Naive thymus-derived CD4-positive, alpha-beta T cell (primary cell): ENCODE data around the gene TENM4. TPM values are rescaled to one million over a fixed set of nuclear protein-coding genes. Genes with fewer than 3 reads are reported as not detected.

ENCODE experiments used
- ATAC-seq: fragments of 150-1000 bp; cut with Tn5 transposase; 2 replicates; pipeline ENCODE4 v1.10.0; 2021; ENCODE audit warnings: mild to moderate bottlenecking, moderate library complexity
- CTCF ChIA-PET: fragments of 350-600 bp; sonication (Branson Sonifier 250); formaldehyde crosslinking; loops from one replicate; lab custom pipeline; 2021; ENCODE audit warnings: antibody characterized with exemption; lab: Charles Lee
- POLR2A ChIA-PET: fragments of 350-600 bp; sonication (Branson Sonifier 250); formaldehyde crosslinking; loops from one replicate; lab custom pipeline; 2021; ENCODE audit warnings: antibody characterized with exemption, inconsistent platforms; lab: Charles Lee
- DNase-seq, 9 donors: peaks; one replicate each; pipeline versions ENCODE4 v3.0.0 to v3.0.0-alpha.2; 2020 to 2022; ENCODE audit warnings: mixed read lengths in 1 of 9
- H3K27ac ChIP-seq: one replicate; pipeline ENCODE4 v1.7.0; 2013; ENCODE audit warnings: mild to moderate bottlenecking, low read depth, low read length, moderate library complexity
- H3K27me3 ChIP-seq, 2 donors: one replicate each; pipeline ENCODE4 v1.7.0; 2013; ENCODE audit warnings: low read length in 2 of 2, mild to moderate bottlenecking in 2 of 2, moderate library complexity in 2 of 2; ENCODE audit not compliant: control insufficient read depth in 2 of 2, insufficient read depth in 2 of 2
- H3K36me3 ChIP-seq, 3 experiments: 1 replicate in 2 of 3; 2 replicates in 1 of 3; pipeline ENCODE4 v1.7.0; 2013; ENCODE audit warnings: low read length in 3 of 3, mild to moderate bottlenecking in 3 of 3, moderate library complexity in 1 of 3; ENCODE audit not compliant: insufficient read depth in 3 of 3, control insufficient read depth in 2 of 3
- H3K4me1 ChIP-seq, 2 donors: one replicate each; pipeline ENCODE4 v1.7.0; 2013; ENCODE audit warnings: low read length in 2 of 2, mild to moderate bottlenecking in 2 of 2, moderate library complexity in 1 of 2; ENCODE audit not compliant: control insufficient read depth in 2 of 2, insufficient read depth in 2 of 2
- H3K4me3 ChIP-seq: 2 replicates; pipeline ENCODE4 v1.7.0; 2013; ENCODE audit warnings: mild to moderate bottlenecking, low read length
- H3K9me3 ChIP-seq, 3 experiments: 1 replicate in 2 of 3; 2 replicates in 1 of 3; pipeline ENCODE4 v1.7.0; 2013; ENCODE audit warnings: low read length in 3 of 3; ENCODE audit not compliant: control insufficient read depth in 2 of 3
- H3K27ac Mint-ChIP-seq, 9 donors: one replicate each; pipeline ENCODE4 v1.8.0; 2020 to 2022; ENCODE audit warnings: mixed read lengths in 9 of 9, mild to moderate bottlenecking in 8 of 9, moderate library complexity in 5 of 9, inconsistent platforms in 2 of 9
- H3K27me3 Mint-ChIP-seq, 5 donors: one replicate each; pipeline ENCODE4 v1.8.0; 2021 to 2022; ENCODE audit warnings: mixed read lengths in 5 of 5, mild to moderate bottlenecking in 1 of 5
- H3K36me3 Mint-ChIP-seq, 5 donors: one replicate each; pipeline ENCODE4 v1.8.0; 2020 to 2022; ENCODE audit warnings: mixed read lengths in 5 of 5, mild to moderate bottlenecking in 3 of 5, inconsistent platforms in 1 of 5
- H3K4me1 Mint-ChIP-seq, 7 donors: one replicate each; pipeline ENCODE4 v1.8.0; 2020 to 2022; ENCODE audit warnings: mixed read lengths in 7 of 7, mild to moderate bottlenecking in 3 of 7, inconsistent platforms in 1 of 7
- H3K4me3 Mint-ChIP-seq, 10 donors: one replicate each; pipeline ENCODE4 v1.8.0; 2020 to 2022; ENCODE audit warnings: mild to moderate bottlenecking in 10 of 10, mixed read lengths in 10 of 10, moderate library complexity in 6 of 10, inconsistent platforms in 2 of 10
- H3K9me3 Mint-ChIP-seq, 11 donors: one replicate each; pipeline ENCODE4 v1.8.0; 2020 to 2022; ENCODE audit warnings: mixed read lengths in 11 of 11, mild to moderate bottlenecking in 4 of 11, inconsistent platforms in 1 of 11, moderate library complexity in 1 of 11
- intact Hi-C, 2 donors: fragments of 100-400 bp; cut with micrococcal nuclease; formaldehyde crosslinking; loops; one replicate each; pipeline ENCODE4 v1.15.1; 2023
- polyA plus RNA-seq, 2 donors: library from polyadenylated mRNA; unstranded; fragments of 300-500 nt; fragmentation: Illumina TruSeq; gene quantifications; one replicate each; pipeline ENCODE4 v1.2.3, GENCODE V29; 2021
- total RNA-seq, 6 experiments: library from RNA in 5 of 6; stranded (reverse) in 5 of 6; gene quantifications; 1 replicate in 5 of 6; 2 replicates in 1 of 6; pipeline ENCODE4 v1.2.3 and lab custom pipeline; 2021 to 2026

Gene TENM4
- total and polyA plus RNA-seq, 7 experiments from 2014 or later, result 0.32 to 0.47 TPM; not detected in 5

DNA sequence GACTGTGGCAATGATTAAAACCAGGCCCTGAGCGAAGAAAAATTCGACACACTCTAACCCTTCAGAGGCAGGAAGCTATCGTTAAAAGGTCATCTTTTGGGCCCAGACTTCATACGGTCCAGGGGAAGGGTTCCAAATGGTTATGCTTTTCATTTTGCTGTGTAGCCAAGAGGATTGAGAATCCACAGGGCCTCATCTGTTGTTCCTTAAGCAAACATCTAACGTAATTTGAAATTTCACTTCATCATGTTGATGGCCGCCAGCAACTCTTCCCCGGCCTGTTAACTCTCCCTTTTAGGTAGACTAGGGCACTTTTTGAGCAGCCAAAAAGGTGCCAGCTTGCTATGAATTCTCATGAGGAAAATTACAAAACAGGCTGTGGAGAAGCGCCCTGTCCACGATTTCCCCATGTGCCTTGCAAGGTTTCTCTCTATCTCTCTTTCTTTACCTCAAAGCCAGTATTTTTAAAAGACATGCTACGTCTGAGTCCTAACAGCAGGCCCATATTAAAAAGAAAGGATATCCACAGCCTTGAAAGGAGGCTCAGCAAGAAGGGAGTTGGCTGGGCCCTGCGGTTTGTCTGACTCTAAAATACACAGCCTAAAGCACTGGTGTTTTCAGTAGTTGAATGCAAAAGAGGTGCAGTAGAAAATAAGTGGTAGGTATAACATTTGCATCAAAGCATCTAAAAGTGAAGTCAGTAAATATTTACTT lies 509.9 kb downstream of the TENM4 start:
- no peak for ATAC-seq
- intact Hi-C loops, result no loop called here
- no peaks in the 10 kb centered on the region for H3K36me3 Mint-ChIP-seq
- POLR2A ChIA-PET, result no interaction called here
- no peak for DNase-seq
- Histone ChIP-seq H3K36me3 (no peaks in the 10 kb centered on the region), H3K27me3 (no peaks in the 10 kb centered on the region), H3K27ac (no peak overlapping the region), H3K4me3 (no peak overlapping the region), H3K9me3 (no peaks in the 10 kb centered on the region), H3K4me1 (no peaks in the 10 kb centered on the region)
- peaks cover 10 to 23% (median 15%) of the 10 kb centered on the region in 5 donors for H3K27me3 Mint-ChIP-seq
- H3K4me3 Mint-ChIP-seq, result no peak overlapping the region
- CTCF ChIA-PET, result no interaction called here
- no peak overlapping the region for H3K27ac Mint-ChIP-seq
- no peaks in the 10 kb centered on the region for H3K9me3 Mint-ChIP-seq
- peaks cover 0 to 2% (median 0%) of the 10 kb centered on the region in 7 donors for H3K4me1 Mint-ChIP-seq

DNA sequence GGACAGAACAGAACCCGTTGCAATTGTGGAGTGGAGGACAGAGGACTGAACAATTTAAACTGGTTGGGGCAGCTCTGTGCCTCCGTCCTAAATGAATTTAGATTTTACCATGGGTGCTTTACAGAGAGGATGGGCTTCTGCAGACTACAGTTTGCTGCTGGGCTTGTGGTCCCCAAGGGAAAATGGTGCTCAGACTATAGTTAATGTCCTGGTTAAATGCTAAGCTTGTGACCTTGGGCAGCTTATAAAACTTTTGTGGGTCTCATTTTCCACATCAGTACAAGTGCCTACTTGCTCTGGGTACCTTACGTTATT lies 511.0 kb downstream of the TENM4 start:
- Mint-ChIP-seq H3K27me3 (peaks cover 7 to 32% (median 11%) of the 10 kb centered on the region in 5 donors), H3K27ac (no peak overlapping the region), H3K36me3 (no peaks in the 10 kb centered on the region), H3K4me3 (no peak overlapping the region), H3K4me1 (no peaks in the 10 kb centered on the region), H3K9me3 (no peaks in the 10 kb centered on the region)
- no peaks in the 10 kb centered on the region for H3K9me3 ChIP-seq
- CTCF ChIA-PET, result interaction anchor here (0.6 kb wide), 1 partner anchor 1339 kb away, joined by 3 read pairs; no protein-coding TSS in a partner anchor
- H3K4me1 ChIP-seq, result no peaks in the 10 kb centered on the region
- no peak overlapping the region for H3K27ac ChIP-seq
- H3K4me3 ChIP-seq, result no peak overlapping the region
- no peak for DNase-seq
- no peaks in the 10 kb centered on the region for H3K27me3 ChIP-seq
- no peaks in the 10 kb centered on the region for H3K36me3 ChIP-seq
- POLR2A ChIA-PET, result no interaction called here
- no peak for ATAC-seq
- intact Hi-C loops, result no loop called here

DNA sequence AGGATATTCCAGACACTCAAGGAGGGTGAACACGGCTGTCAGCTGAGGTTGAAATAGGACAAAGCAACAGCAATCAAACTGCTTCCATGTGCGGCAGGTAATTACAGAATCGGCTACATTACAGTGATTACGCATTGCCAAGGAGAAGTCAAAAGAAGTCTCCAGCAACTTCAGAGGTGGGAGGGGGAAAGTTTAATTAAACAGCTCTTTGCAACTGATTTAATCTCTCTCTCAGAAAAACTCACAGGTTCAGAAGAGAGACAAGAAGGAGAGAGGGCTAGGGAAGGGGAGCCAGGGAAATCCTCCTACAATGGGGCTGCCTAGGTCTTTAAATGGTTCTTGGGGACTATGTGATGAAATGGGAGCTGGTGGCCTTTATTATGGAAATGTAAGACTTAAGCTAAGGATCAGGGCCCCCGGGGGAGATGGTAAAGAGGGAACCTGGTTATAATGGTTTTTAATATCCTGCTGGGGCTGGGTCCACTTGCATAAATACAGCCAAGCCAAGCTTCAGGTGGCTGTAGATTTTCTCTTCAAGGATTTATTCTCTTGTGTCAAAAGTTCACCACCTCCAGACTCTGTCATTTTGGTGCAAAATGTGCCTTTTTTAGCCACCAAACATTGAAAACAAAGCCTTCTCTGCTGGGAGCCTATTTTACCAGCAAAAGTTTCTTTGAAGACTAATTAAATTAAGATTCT lies 511.5 kb downstream of the TENM4 start:
- Mint-ChIP-seq H3K27ac (no peak overlapping the region), H3K36me3 (no peaks in the 10 kb centered on the region), H3K4me3 (no peak overlapping the region), H3K27me3 (peaks cover 9 to 35% (median 11%) of the 10 kb centered on the region in 5 donors), H3K4me1 (no peaks in the 10 kb centered on the region), H3K9me3 (no peaks in the 10 kb centered on the region)
- DNase-seq (no peak), ATAC-seq (no peak)
- ChIA-PET POLR2A (no interaction called here), CTCF (interaction anchor here (0.6 kb wide), 1 partner anchor 1340 kb away, joined by 3 read pairs; no protein-coding TSS in a partner anchor)
- no peaks in the 10 kb centered on the region for H3K27me3 ChIP-seq
- no peaks in the 10 kb centered on the region for H3K36me3 ChIP-seq
- H3K27ac ChIP-seq, result no peak overlapping the region
- H3K4me1 ChIP-seq, result no peaks in the 10 kb centered on the region
- intact Hi-C loops, result no loop called here
- H3K9me3 ChIP-seq, result no peaks in the 10 kb centered on the region
- H3K4me3 ChIP-seq, result no peak overlapping the region

DNA sequence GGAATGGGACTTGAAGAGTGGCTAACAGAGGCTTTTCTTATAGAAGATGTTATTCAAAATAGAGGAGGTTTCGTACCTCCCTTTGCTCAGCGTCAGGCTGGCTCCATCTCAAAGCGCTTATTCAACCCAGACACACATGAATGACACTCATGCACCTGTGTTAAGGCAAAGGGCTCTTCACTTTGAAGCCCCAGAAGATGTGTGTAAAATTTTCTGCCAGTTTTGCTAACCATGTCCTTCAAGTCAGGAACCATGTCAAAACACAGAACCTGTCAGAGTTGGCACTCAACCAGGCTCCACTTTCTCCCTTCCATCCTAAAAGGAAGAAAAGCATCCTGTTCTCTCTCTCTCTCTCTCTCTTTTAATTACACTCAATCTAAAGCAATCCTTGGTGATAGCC lies 513.3 kb downstream of the TENM4 start:
- Histone ChIP-seq H3K36me3 (no peaks in the 10 kb centered on the region), H3K27ac (no peak overlapping the region), H3K4me1 (no peaks in the 10 kb centered on the region), H3K9me3 (no peaks in the 10 kb centered on the region), H3K4me3 (no peak overlapping the region), H3K27me3 (no peaks in the 10 kb centered on the region)
- ChIA-PET CTCF (no interaction called here), POLR2A (no interaction called here)
- no peaks in the 10 kb centered on the region for H3K4me1 Mint-ChIP-seq
- H3K27ac Mint-ChIP-seq, result no peak overlapping the region
- no peak overlapping the region for H3K4me3 Mint-ChIP-seq
- no peaks in the 10 kb centered on the region for H3K36me3 Mint-ChIP-seq
- DNase-seq (no peak), ATAC-seq (no peak)
- H3K27me3 Mint-ChIP-seq, result peaks cover 10 to 30% (median 13%) of the 10 kb centered on the region in 5 donors
- intact Hi-C loops, result no loop called here
- H3K9me3 Mint-ChIP-seq, result no peaks in the 10 kb centered on the region

DNA sequence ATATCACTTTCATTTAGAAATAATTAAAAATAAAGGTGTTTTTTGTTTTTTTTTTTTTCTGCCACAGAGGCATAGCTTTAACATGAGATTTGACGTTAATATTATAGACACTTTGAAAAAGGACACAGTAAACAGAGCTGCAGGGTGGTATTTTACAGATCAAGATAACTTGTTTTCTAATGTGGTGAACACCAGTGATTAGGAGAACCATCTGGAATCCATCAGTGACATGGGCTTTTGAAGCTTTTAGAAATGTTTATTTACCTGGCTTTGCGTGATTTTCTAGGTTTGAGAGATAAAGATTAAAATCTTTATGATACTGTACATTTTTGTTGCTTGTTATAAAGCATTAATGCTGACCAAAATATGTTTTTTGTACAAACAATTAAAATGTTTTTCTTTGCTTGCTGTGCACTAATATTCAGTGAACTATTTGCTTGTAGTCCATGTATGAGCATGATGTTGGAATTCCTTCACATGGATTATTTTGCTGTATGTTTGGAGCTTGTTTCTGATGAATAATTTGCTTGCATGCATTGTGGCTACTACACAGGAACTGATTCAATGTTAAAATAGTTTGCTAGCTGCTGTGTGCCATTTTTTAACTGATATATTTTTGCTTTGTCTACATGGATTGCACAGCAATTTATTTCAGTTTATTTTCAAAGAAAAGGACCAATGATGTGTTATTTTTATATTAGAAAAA lies 514.0 kb downstream of the TENM4 start:
- CTCF ChIA-PET, result no interaction called here
- Mint-ChIP-seq H3K27ac (no peak overlapping the region), H3K4me1 (no peaks in the 10 kb centered on the region), H3K4me3 (no peak overlapping the region), H3K36me3 (no peaks in the 10 kb centered on the region), H3K9me3 (no peaks in the 10 kb centered on the region), H3K27me3 (peaks cover 11 to 26% (median 16%) of the 10 kb centered on the region in 5 donors)
- Histone ChIP-seq H3K27ac (no peak overlapping the region), H3K9me3 (no peaks in the 10 kb centered on the region), H3K4me3 (no peak overlapping the region), H3K36me3 (no peaks in the 10 kb centered on the region), H3K27me3 (no peaks in the 10 kb centered on the region), H3K4me1 (no peaks in the 10 kb centered on the region)
- no peak for ATAC-seq
- no peak for DNase-seq
- intact Hi-C loops, result no loop called here
- POLR2A ChIA-PET, result no interaction called here

DNA sequence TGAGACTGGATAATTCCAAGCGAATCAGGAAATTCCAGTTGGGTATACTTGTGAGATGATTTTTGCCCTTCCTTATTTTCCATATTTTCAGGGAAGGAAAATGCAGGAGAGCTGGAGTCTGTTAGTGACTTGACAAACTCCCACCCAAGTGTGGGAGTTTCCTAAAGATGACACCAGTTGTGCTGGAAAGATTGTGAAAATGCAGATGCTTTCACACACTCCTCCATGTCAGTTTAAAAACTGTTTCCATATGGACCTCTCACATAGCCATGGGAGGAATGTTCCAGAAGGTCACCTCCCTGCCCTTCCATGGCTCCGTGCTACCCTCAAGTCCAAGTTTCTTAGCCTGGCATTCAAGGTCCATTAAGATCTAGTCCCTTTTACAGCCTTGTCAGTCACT lies 515.4 kb downstream of the TENM4 start:
- no peaks in the 10 kb centered on the region for H3K36me3 ChIP-seq
- DNase-seq, result no peak
- no peaks in the 10 kb centered on the region for H3K9me3 Mint-ChIP-seq

More for the DNA sequence above, 515.4 kb downstream of the TENM4 start:
- Histone ChIP-seq H3K4me3 (no peak overlapping the region), H3K4me1 (no peaks in the 10 kb centered on the region), H3K27me3 (no peaks in the 10 kb centered on the region), H3K9me3 (no peaks in the 10 kb centered on the region), H3K27ac (no peak overlapping the region)
- intact Hi-C loops, result no loop called here
- no peak for ATAC-seq
- Mint-ChIP-seq H3K4me1 (no peaks in the 10 kb centered on the region), H3K4me3 (no peak overlapping the region), H3K27ac (no peak overlapping the region), H3K36me3 (no peaks in the 10 kb centered on the region), H3K27me3 (peaks cover 10 to 32% (median 16%) of the 10 kb centered on the region in 5 donors)
- POLR2A ChIA-PET, result no interaction called here
- CTCF ChIA-PET, result no interaction called here
